Mesodermal cell (in vitro differentiated cells): ENCODE measurements around the gene KCND2.

ENCODE experiments used
- H3K27ac ChIP-seq: 2 replicates; pipeline ENCODE4 v1.7.0; 2013; ENCODE audit warnings: mild to moderate bottlenecking, low read depth, low read length, moderate library complexity; ENCODE audit not compliant: severe bottlenecking
- H3K36me3 ChIP-seq: 2 replicates; pipeline ENCODE4 v1.7.1; 2013; ENCODE audit warnings: mild to moderate bottlenecking, low read length, moderate library complexity; ENCODE audit not compliant: control insufficient read depth, insufficient read depth
- H3K4me1 ChIP-seq: one replicate; pipeline ENCODE4 v1.7.1; 2013; ENCODE audit warnings: mild to moderate bottlenecking, low read length; ENCODE audit not compliant: insufficient read depth, control insufficient read depth, poor library complexity, severe bottlenecking
- H3K4me3 ChIP-seq: 2 replicates; pipeline ENCODE4 v1.7.0; 2013; ENCODE audit warnings: low read length, control low read depth, mild to moderate bottlenecking; ENCODE audit not compliant: insufficient read depth, poor library complexity, severe bottlenecking; ENCODE audit errors: extremely low read depth
- H3K9me3 ChIP-seq: 2 replicates; pipeline ENCODE4 v1.7.1; 2013; ENCODE audit warnings: mild to moderate bottlenecking, low read length, moderate library complexity; ENCODE audit not compliant: control insufficient read depth
- WGBS, 2 experiments: methylation state at CpG; one replicate each; pipeline ENCODE4 v1.1.5; 2013; ENCODE audit warnings: missing lambda C conversion rate in 2 of 2; ENCODE audit not compliant: insufficient coverage in 2 of 2; 5-methylcytosine and 5-hydroxymethylcytosine counted together

KCND2 gene

DNA sequence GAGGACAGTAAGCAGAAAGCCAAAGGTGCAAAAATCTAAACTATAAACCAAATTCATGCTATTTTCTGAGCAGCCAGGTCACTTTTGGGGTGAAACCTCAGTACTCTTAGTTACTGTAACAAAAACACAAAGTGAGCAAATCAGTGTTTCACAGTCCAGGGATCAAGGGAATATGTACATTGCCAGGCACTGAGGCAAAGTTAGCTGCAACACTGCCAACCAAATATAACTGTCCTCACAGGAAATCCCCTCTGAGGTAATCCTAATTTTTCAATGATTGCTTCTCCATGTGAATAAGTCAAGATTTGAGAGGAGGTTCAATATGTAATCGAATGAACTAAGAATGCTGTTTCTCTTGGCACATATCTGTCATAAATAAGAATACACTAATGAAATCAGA, 355.3 kb downstream of the KCND2 start:
- Histone ChIP-seq H3K4me3 (no peak overlapping the region), H3K27ac (no peak overlapping the region), H3K9me3 (no peaks in the 10 kb centered on the region), H3K4me1 (no peaks in the 10 kb centered on the region), H3K36me3 (no peaks in the 10 kb centered on the region)
- WGBS, 2 experiments = no CpG with 5 or more reads among the region's 1 CpG

DNA sequence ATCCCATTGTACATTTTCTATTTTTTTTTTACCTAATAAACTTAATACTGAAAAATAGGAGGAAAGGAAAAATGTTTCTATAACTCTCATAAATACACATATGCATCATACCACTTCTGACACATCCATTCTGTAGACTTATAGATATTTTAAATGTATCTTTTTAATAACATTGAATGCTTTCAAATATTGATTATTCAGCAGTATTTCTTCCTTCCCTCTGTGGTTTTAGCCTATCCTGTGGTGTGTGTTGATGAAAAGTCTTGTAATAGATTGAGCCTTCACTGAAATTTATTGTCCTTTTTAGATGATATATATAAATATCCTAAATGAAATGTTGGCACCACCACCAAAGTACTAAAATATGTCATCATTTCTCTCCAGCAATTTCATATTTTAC, 366.9 kb downstream of the KCND2 start:
- no peak overlapping the region for H3K27ac ChIP-seq
- H3K4me1 ChIP-seq = no peaks in the 10 kb centered on the region
- no peaks in the 10 kb centered on the region for H3K36me3 ChIP-seq
- H3K9me3 ChIP-seq = no peaks in the 10 kb centered on the region
- H3K4me3 ChIP-seq = no peak overlapping the region

DNA sequence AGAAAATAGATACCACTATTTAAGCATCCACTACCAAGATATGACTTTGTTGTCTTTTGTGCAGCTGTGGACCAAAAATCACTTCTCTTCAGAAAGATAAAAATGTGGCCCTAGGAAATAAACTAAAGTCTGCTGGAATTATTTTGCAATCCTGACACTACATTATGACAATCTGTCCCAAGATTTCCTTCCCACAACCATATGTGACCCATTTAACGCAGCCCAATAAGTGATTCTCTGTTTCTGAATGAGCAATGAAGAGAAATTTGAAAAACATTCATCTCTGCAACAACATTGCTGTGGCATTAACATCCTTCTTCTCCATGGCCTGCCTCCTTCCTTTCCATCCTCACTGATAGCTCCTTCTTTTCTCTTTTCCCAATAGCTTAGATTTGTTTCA, 373.0 kb downstream of the KCND2 start:
- Histone ChIP-seq H3K27ac (no peak overlapping the region), H3K36me3 (no peaks in the 10 kb centered on the region), H3K9me3 (no peaks in the 10 kb centered on the region), H3K4me3 (no peak overlapping the region), H3K4me1 (no peaks in the 10 kb centered on the region)
- 67% methylated on average over 1 of the region's 1 CpG; no CpG with 5 or more reads in 1 of the 2 experiments for WGBS, 2 experiments

DNA sequence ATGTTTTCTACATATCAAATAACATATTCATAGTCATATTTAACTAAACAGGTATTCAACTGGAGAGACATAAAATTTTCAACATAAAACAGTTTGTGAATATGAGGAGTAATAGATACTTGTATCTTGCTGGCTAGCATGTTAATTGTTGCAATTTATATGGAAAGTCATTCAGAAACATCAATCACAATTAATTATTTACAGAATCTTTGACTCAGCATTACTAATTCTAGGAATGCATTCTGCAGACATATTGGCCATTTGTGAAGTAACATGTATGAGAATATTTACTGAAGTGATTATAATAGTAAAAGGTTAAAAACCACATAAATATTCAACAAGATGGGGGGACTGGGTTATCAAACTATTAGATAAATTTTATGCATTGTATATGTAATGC, 381.3 kb downstream of the KCND2 start:
- no peaks in the 10 kb centered on the region for H3K9me3 ChIP-seq
- H3K36me3 ChIP-seq = no peaks in the 10 kb centered on the region
- H3K4me1 ChIP-seq = no peaks in the 10 kb centered on the region
- H3K4me3 ChIP-seq = no peak overlapping the region
- H3K27ac ChIP-seq = no peak overlapping the region

DNA sequence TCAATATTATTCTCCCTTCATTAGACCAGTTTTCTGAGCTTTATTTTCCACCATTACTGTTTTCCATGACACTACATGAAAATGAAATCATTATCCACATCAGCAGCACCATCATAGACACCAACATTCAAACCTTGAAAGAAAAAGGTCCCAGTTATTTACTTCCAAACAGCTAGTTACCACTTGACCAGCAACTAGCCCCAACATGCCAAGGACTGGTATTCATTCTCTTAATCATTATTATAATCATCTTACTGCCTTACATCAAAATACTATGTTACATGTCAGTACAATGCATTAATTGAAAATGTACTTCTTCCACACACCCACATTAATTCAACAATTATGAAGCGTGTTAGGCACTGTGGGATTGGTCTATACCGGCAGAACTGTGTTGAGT, 385.5 kb downstream of the KCND2 start:
- H3K9me3 ChIP-seq = no peaks in the 10 kb centered on the region
- whole genome bisulfite sequencing, 2 experiments = no CpG with 5 or more reads among the region's 2 CpGs
- H3K36me3 ChIP-seq = no peaks in the 10 kb centered on the region
- no peak overlapping the region for H3K4me3 ChIP-seq
- no peaks in the 10 kb centered on the region for H3K4me1 ChIP-seq
- H3K27ac ChIP-seq = no peak overlapping the region

DNA sequence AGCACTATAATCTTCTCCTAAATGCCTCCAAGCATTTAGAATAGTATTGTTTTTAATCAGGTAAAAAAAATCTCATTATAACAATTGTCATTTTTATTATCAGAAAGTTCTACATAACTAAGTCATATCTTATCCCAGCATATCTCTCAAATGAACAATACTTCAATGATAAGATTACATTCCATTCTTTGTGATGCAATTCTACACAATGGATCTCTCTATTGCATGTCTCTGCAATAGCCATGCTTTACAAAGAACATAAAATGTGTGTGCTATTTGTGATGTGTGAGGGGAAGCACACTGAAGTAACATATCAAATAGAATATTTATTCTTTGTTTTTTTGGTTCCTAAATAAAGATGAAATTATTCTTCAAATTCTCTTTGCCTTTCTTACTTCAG, 389.3 kb downstream of the KCND2 start:
- H3K36me3 ChIP-seq = no peaks in the 10 kb centered on the region
- H3K4me1 ChIP-seq = no peaks in the 10 kb centered on the region
- H3K9me3 ChIP-seq = no peaks in the 10 kb centered on the region
- H3K4me3 ChIP-seq = no peak overlapping the region
- no peak overlapping the region for H3K27ac ChIP-seq

DNA sequence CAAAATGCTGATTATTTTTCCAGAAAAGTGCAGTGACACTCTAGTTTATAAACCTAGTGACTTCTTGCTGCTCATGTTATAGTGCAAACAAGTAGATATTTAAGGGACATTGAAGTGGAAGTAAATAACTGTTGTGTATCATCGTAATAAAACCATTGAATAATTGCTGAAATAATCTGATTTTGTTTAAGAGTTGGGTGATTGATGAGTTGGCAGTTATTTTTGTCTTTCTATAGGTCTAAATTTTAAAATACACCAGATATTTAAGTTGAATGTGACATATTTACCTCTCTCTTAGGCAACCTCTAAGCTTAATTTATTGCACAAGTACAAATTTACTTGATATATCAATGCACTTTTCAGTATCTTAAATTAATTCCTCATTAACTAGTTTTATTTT, 392.1 kb downstream of the KCND2 start:
- 100% methylated on average over 1 of the region's 1 CpG; no CpG with 5 or more reads in 1 of the 2 experiments for WGBS, 2 experiments
- Histone ChIP-seq H3K4me3 (no peak overlapping the region), H3K4me1 (no peaks in the 10 kb centered on the region), H3K27ac (no peak overlapping the region), H3K36me3 (no peaks in the 10 kb centered on the region), H3K9me3 (no peaks in the 10 kb centered on the region)

DNA sequence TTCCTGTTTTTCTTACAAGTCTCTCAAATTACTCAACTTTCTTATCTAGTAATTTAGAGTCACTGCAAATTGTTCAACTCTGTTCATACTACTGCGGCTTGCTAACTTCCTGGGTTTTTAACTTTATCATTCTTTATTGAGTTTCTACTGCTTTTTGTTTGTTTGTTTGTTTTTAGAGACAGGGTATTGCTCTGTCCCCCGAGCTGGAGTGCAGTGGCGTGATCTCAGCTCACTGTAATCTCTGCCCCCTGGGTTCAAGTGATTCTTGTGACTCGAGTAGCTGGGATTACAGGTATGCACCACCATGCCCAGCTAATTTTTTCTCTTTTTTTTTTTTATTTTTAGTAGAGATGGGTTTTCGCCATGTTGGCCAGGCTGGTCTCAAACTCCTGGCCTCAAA, 402.1 kb downstream of the KCND2 start:
- H3K4me1 ChIP-seq = no peaks in the 10 kb centered on the region
- H3K27ac ChIP-seq = no peak overlapping the region
- H3K9me3 ChIP-seq = no peaks in the 10 kb centered on the region
- WGBS, 2 experiments = 86 to 90% methylated on average over 2 to 3 of the region's 5 CpGs
- H3K36me3 ChIP-seq = no peaks in the 10 kb centered on the region
- no peak overlapping the region for H3K4me3 ChIP-seq

DNA sequence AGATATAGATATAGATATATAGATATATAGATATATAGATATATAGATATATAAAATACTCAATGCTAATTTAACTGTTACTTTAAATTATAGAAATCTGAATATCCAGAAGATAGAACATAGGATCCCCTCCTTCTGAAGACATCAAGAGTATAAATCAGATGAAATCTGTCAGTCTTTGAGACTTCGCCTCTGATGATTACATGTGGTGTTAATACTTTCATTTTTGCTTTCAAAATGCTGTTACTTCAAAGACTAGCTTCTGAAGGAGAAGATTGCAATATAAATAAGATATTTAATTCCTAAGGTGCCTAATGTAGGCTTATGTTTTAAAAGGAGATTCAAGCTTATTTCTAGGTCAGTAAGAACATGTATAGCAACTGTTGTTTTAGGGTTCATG, 404.6 kb downstream of the KCND2 start:
- Histone ChIP-seq H3K27ac (no peak overlapping the region), H3K4me1 (no peaks in the 10 kb centered on the region), H3K36me3 (no peaks in the 10 kb centered on the region), H3K4me3 (no peak overlapping the region), H3K9me3 (no peaks in the 10 kb centered on the region)
- WGBS, 2 experiments = no CpG with 5 or more reads among the region's 1 CpG

DNA sequence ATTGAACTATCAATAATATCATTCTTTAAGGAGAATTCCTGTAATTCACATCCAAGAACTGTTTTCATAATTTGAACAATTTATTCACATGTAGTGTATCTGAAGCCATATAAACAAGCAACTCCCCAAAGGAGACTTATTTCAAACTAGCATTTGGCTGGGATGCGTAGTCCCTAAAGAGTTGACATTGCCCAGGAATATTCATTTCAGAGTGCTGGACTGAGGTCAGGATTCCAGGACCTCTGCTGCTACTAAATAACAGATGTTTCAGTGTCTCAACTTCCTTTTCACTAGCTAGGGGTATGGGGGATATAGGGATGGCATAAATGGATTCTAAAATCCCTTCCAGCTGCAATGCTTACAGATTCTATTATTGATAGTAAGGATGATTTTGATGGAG, 408.0 kb downstream of the KCND2 start:
- Histone ChIP-seq H3K27ac (no peak overlapping the region), H3K9me3 (no peaks in the 10 kb centered on the region), H3K36me3 (no peaks in the 10 kb centered on the region), H3K4me1 (no peaks in the 10 kb centered on the region), H3K4me3 (no peak overlapping the region)
- WGBS, 2 experiments = 100% methylated on average over 1 of the region's 1 CpG; no CpG with 5 or more reads in 1 of the 2 experiments

DNA sequence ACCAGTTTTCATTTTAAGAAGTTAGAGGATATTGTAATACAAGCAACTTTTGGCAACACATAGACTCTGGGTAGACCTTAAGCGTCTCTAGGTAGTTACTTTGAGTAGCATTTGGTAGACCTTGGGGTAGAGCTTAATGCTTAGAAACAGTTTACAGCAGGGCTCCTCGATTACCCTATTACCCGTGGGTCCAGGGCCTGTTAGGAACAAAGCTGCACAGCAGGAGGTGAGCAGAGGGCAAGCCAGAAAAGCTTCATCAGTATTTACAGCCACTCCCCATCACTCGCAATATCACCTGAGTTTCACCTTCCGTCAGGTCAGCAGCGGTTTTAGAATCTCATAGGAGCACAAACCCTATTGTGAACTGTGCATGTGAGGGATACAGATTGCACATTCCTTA, 411.5 kb downstream of the KCND2 start:
- 67 to 89% methylated on average over 1 to 3 of the region's 6 CpGs for WGBS, 2 experiments
- H3K4me3 ChIP-seq = no peak overlapping the region
- no peaks in the 10 kb centered on the region for H3K9me3 ChIP-seq
- H3K27ac ChIP-seq = no peak overlapping the region
- H3K36me3 ChIP-seq = no peaks in the 10 kb centered on the region
- H3K4me1 ChIP-seq = no peaks in the 10 kb centered on the region

DNA sequence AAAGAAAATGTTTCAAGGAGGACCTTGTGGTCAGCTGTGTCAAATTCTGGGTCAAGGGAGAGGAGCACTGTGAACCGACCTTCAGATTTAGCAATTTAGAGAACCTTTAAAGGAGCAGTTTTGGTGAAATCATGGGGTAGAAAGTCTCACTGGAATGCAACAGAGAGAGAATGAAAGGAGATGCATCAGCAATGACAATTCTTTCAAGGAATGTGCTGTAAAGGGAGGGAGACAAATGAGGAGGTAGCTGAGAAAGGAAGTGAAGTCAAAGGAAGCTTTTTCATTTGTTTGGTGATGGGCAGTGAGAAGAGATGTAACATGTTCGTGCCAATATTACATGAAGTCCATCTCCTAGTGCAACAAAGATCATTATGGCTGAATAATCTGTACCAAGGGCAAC, 418.9 kb downstream of the KCND2 start:
- WGBS, 2 experiments = 79 to 86% methylated on average over 1 to 2 of the region's 2 CpGs
- no peaks in the 10 kb centered on the region for H3K9me3 ChIP-seq

More for the DNA sequence above, 418.9 kb downstream of the KCND2 start:
- H3K27ac ChIP-seq = no peak overlapping the region
- H3K36me3 ChIP-seq = no peaks in the 10 kb centered on the region
- peaks cover 7% of the 10 kb centered on the region for H3K4me1 ChIP-seq
- no peak overlapping the region for H3K4me3 ChIP-seq
